ENCODE data around the gene KRTAP27-1. TPM values are rescaled to one million over a fixed set of nuclear protein-coding genes. Genes with fewer than 3 reads are reported as not detected.

KRTAP27-1 gene
- total RNA-seq = not detected

- DNase-seq (ENCODE audit: low spot score in 2 of 2) = no peak
- H3K27me3 ChIP-seq = no peaks in the 10 kb centered on the region
- 80 to 92% methylated on average over 6 of the region's 6 CpGs for WGBS, 2 donors
- H3K4me3 ChIP-seq = no peak within 1 kb of the TSS
- H3K36me3 ChIP-seq = no peaks in the 10 kb centered on the region
- H3K27ac ChIP-seq = no peak within 1 kb of the TSS
- H3K9me3 ChIP-seq = no peaks in the 10 kb centered on the region
- H3K4me1 ChIP-seq = peaks cover 0 to 3% (median 0%) of the 10 kb centered on the region in 4 donors
- TF ChIP-seq EP300 (IDR thresholded peaks at IDR 0.05) = no peak
- no peak for TF ChIP-seq CTCF (IDR thresholded peaks at IDR 0.05)
- no peak for TF ChIP-seq POLR2A (IDR thresholded peaks at IDR 0.05)
Observed at GRCh38 chr21:30337276-30337744, at the start of gene KRTAP27-1. TSS of gene KRTAP27-1 (minus strand) at chr21:30337694. CDS start at chr21:30337668, 26 bp downstream.

- 42 to 53% methylated on average over 1 of the region's 1 CpG for WGBS, 2 donors
Observed at GRCh38 chr21:30382201-30382600, 44.7 kb upstream of the KRTAP27-1 start.

GRCh38 chr21:30372139-30372770 lies 34.8 kb upstream of the KRTAP27-1 start, which contains the start of gene KRTAP13-2:
TSS of gene KRTAP13-2 (minus strand) at chr21:30372271. CDS start at chr21:30372213, 58 bp downstream.
- no peak for DNase-seq (ENCODE audit: low spot score in 2 of 2)
- peaks cover 0 to 4% (median 0%) of the 10 kb centered on the region in 4 donors for H3K9me3 ChIP-seq
- no peaks in the 10 kb centered on the region for H3K4me1 ChIP-seq
- no peaks in the 10 kb centered on the region for H3K27me3 ChIP-seq
- H3K4me3 ChIP-seq = no peak within 1 kb of the TSS
- no peaks in the 10 kb centered on the region for H3K36me3 ChIP-seq
- WGBS, 2 donors = 73 to 82% methylated on average over 5 of the region's 5 CpGs
- H3K27ac ChIP-seq = no peak within 1 kb of the TSS
- no peak for TF ChIP-seq CTCF (IDR thresholded peaks at IDR 0.05)
- no peak for TF ChIP-seq POLR2A (IDR thresholded peaks at IDR 0.05)

More at GRCh38 chr21:30382201-30382600, 44.7 kb upstream of the KRTAP27-1 start:
- H3K4me1 ChIP-seq = no peaks in the 10 kb centered on the region
- H3K27ac ChIP-seq = no peak overlapping the region
- no peaks in the 10 kb centered on the region for H3K27me3 ChIP-seq
- no peaks in the 10 kb centered on the region for H3K36me3 ChIP-seq
- DNase-seq (ENCODE audit: low spot score in 2 of 2) = no peak
- no peak overlapping the region for H3K4me3 ChIP-seq
- no peaks in the 10 kb centered on the region for H3K9me3 ChIP-seq
- TF ChIP-seq POLR2A (IDR thresholded peaks at IDR 0.05) (no peak), CTCF (IDR thresholded peaks at IDR 0.05) (no peak), EP300 (IDR thresholded peaks at IDR 0.05) (no peak)

GRCh38 chr21:30355906-30356305 lies 18.4 kb upstream of the KRTAP27-1 start:
- DNase-seq (ENCODE audit: low spot score in 2 of 2) = no peak
- WGBS, 2 donors = 69 to 71% methylated on average over 3 of the region's 3 CpGs
- Histone ChIP-seq H3K36me3 (no peaks in the 10 kb centered on the region), H3K27ac (no peak overlapping the region), H3K4me1 (no peaks in the 10 kb centered on the region), H3K4me3 (no peak overlapping the region), H3K9me3 (no peaks in the 10 kb centered on the region), H3K27me3 (no peaks in the 10 kb centered on the region)
- no peak for TF ChIP-seq POLR2A (IDR thresholded peaks at IDR 0.05)
- TF ChIP-seq EP300 (IDR thresholded peaks at IDR 0.05) = no peak
- TF ChIP-seq CTCF (IDR thresholded peaks at IDR 0.05) = no peak

GRCh38 chr21:30354308-30355005 lies 17.0 kb upstream of the KRTAP27-1 start:
- Histone ChIP-seq H3K27ac (no peak overlapping the region), H3K36me3 (no peaks in the 10 kb centered on the region), H3K9me3 (no peaks in the 10 kb centered on the region), H3K27me3 (no peaks in the 10 kb centered on the region), H3K4me1 (no peaks in the 10 kb centered on the region), H3K4me3 (no peak overlapping the region)
- DNase-seq (ENCODE audit: low spot score in 2 of 2) = no peak
- TF ChIP-seq EP300 (IDR thresholded peaks at IDR 0.05) (no peak), CTCF (IDR thresholded peaks at IDR 0.05) (no peak), POLR2A (IDR thresholded peaks at IDR 0.05) (no peak)
- WGBS, 2 donors = 34 to 47% methylated on average over 1 of the region's 1 CpG
